Activated naive CD8-positive, alpha-beta T cell treated with anti-CD3 and anti-CD28 coated beads, Interleukin-2, amount 50 U/mL, for 24 hours (primary cell): ENCODE data around the gene ULBP2.
"Not testable (repeated sequence)": the region's sequence is repeated elsewhere in the genome, so short reads cannot be mapped to it uniquely, and the experiment has no call there.

Experiments used
- ATAC-seq: fragments of 150-1000 bp; cut with Tn5 transposase; one replicate; pipeline ENCODE4 v1.10.0; 2021
- DNase-seq: peaks from one replicate; pipeline ENCODE4 v3.0.0; 2021
- H3K27ac Mint-ChIP-seq: one replicate; pipeline ENCODE4 v1.8.0; 2021; ENCODE audit warnings: mild to moderate bottlenecking, mixed read lengths
- H3K27me3 Mint-ChIP-seq: one replicate; pipeline ENCODE4 v1.8.0; 2021; ENCODE audit warnings: mixed read lengths
- H3K36me3 Mint-ChIP-seq: one replicate; pipeline ENCODE4 v1.8.0; 2021; ENCODE audit warnings: low read depth, mixed read lengths
- H3K4me1 Mint-ChIP-seq: one replicate; pipeline ENCODE4 v1.8.0; 2021; ENCODE audit warnings: mixed read lengths
- H3K4me3 Mint-ChIP-seq: one replicate; pipeline ENCODE4 v1.8.0; 2021; ENCODE audit warnings: mild to moderate bottlenecking, moderate library complexity, mixed read lengths
- H3K9me3 Mint-ChIP-seq: one replicate; pipeline ENCODE4 v1.8.0; 2021; ENCODE audit warnings: mixed read lengths

The ULBP2 gene

GRCh38 chr6:149945276-149945675, 3.5 kb downstream of the ULBP2 start:
- not testable (repeated sequence) for H3K36me3 Mint-ChIP-seq, DNase-seq, H3K9me3 Mint-ChIP-seq, H3K4me3 Mint-ChIP-seq, H3K27ac Mint-ChIP-seq, ATAC-seq
- H3K27me3 Mint-ChIP-seq: peaks cover 41% of the 10 kb centered on the region
- peaks cover 14% of the 10 kb centered on the region for H3K4me1 Mint-ChIP-seq

- not testable (repeated sequence) for ATAC-seq, H3K4me1 Mint-ChIP-seq, H3K9me3 Mint-ChIP-seq, DNase-seq, H3K36me3 Mint-ChIP-seq, H3K27ac Mint-ChIP-seq, H3K4me3 Mint-ChIP-seq
- H3K27me3 Mint-ChIP-seq: peaks cover 47% of the 10 kb centered on the region
Measured at GRCh38 chr6:149946631-149947030, 4.8 kb downstream of the ULBP2 start.

DNA sequence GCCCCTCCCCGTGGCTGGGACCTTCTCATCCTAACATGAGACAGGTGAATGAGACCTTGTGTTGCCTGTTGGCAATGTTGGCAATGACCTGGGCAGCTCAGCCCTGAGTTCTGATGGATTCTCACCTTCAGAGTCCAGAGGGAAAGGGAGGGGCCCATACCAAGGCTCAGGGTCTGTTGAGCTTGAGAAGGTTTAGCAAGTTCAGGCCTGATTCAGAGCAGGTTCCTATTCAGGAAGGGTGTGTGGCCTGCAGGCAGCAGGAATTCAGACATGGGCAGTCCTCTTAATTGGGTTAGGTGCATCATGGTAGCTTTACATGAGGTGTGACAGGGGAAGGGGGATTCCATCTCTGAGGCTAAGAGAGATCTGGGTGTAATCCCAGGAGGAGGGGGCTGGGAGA, 5.7 kb downstream of the ULBP2 start:
- not testable (repeated sequence) for H3K27ac Mint-ChIP-seq, H3K4me1 Mint-ChIP-seq, H3K9me3 Mint-ChIP-seq, H3K36me3 Mint-ChIP-seq, ATAC-seq, H3K4me3 Mint-ChIP-seq, DNase-seq
- peaks cover 49% of the 10 kb centered on the region for H3K27me3 Mint-ChIP-seq

- Mint-ChIP-seq H3K36me3 (no peaks in the 10 kb centered on the region), H3K4me1 (no peaks in the 10 kb centered on the region), H3K27ac (no peak overlapping the region), H3K9me3 (no peaks in the 10 kb centered on the region), H3K4me3 (no peak overlapping the region), H3K27me3 (peaks cover 52% of the 10 kb centered on the region)
- DNase-seq (no peak), ATAC-seq (no peak)
Measured at GRCh38 chr6:149948011-149948410, 6.2 kb downstream of the ULBP2 start.

DNA sequence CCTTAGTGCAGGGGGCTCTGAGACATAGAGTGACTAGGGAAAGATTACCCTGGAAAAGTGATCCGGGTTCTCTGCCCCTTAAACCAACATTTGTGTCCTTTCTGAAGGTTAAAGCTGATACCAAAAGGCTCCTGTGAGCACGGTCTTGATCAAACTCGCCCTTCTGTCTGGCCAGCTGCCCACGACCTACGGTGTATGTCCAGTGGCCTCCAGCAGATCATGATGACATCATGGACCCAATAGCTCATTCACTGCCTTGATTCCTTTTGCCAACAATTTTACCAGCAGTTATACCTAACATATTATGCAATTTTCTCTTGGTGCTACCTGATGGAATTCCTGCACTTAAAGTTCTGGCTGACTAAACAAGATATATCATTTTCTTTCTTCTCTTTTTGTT, 6.8 kb downstream of the ULBP2 start:
- Mint-ChIP-seq H3K36me3 (no peaks in the 10 kb centered on the region), H3K4me1 (no peaks in the 10 kb centered on the region), H3K9me3 (no peaks in the 10 kb centered on the region), H3K27me3 (peaks cover 56% of the 10 kb centered on the region), H3K27ac (no peak overlapping the region), H3K4me3 (no peak overlapping the region)
- no peak for DNase-seq
- no peak for ATAC-seq

DNA sequence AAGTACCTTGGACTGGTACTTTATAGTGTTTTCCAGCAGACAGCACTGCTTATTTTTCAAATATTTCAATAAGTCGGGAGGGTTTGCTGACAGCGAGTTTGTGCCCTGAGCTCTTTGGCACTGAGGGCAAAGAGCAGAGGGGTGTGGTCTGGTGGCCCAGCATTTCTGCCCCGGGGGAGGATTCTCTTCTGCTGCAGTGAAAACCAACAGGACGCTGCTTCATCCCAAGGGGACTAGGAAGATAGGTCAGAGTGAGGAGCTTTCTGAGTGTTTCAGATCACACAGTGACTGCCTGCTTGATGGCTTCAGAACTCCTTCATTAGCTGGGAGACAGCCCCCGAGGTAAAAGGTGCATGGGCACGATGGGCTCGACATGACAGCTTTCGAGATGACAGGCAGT, 8.6 kb downstream of the ULBP2 start:
- no peak for ATAC-seq
- Mint-ChIP-seq H3K4me3 (no peak overlapping the region), H3K9me3 (no peaks in the 10 kb centered on the region), H3K27ac (no peak overlapping the region), H3K36me3 (no peaks in the 10 kb centered on the region), H3K27me3 (peaks cover 60% of the 10 kb centered on the region), H3K4me1 (peaks cover 5% of the 10 kb centered on the region)
- DNase-seq: no peak

DNA sequence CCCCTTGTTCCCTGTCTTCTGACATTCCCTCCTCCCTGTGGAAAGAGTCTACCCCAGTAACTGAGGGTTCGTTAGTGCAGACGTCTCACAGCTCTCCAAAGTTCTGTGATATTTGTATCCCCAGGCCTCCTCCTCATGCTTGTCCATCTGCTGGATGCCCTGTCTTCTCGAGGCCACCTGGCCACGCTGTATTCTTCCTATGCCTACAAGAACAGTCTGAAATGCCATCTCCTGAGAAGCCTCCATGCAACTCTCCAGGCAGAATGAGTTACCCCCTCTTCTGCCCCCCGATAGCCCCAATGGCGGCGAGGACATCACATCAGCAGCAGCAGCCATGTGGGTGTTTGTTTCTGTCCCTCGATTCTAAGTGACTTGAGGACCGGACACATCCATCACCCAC, 9.3 kb downstream of the ULBP2 start:
- Mint-ChIP-seq H3K9me3 (no peaks in the 10 kb centered on the region), H3K4me3 (no peak overlapping the region), H3K27ac (no peak overlapping the region), H3K4me1 (peaks cover 7% of the 10 kb centered on the region), H3K27me3 (peaks cover 67% of the 10 kb centered on the region), H3K36me3 (no peaks in the 10 kb centered on the region)
- DNase-seq (no peak), ATAC-seq (no peak)

GRCh38 chr6:149951626-149952025, 9.8 kb downstream of the ULBP2 start:
- Mint-ChIP-seq H3K27me3 (peaks cover 67% of the 10 kb centered on the region), H3K36me3 (no peaks in the 10 kb centered on the region), H3K27ac (no peak overlapping the region), H3K4me3 (no peak overlapping the region), H3K4me1 (peaks cover 7% of the 10 kb centered on the region), H3K9me3 (no peaks in the 10 kb centered on the region)
- no peak for DNase-seq
- no peak for ATAC-seq

- not testable (repeated sequence) for ATAC-seq, H3K9me3 Mint-ChIP-seq, H3K36me3 Mint-ChIP-seq, H3K27ac Mint-ChIP-seq, H3K4me1 Mint-ChIP-seq, H3K4me3 Mint-ChIP-seq, DNase-seq
- H3K27me3 Mint-ChIP-seq: peaks cover 78% of the 10 kb centered on the region
Measured at GRCh38 chr6:149953390-149953789, 11.6 kb downstream of the ULBP2 start.

DNA sequence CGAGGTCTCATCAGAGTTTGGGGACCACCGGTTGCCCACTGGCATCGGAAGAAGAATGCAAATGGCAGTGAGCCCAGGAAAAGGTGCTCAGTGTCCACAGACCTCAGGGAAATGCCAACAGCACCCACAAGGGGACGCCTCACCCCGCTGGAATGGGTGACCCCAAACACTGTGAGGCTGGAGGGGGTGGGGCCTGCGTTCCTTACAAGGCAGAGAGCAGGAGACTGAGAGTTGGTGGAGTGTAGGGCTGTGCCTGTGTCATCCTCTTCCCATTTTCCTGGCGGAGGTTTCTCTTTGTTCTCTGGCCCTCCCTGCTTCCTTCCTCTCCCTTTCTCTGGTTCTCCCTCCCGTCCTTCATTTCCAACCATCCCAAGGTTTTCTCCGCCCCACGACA, 12.1 kb downstream of the ULBP2 start:
- ATAC-seq: peak; percentile 88
- H3K36me3 Mint-ChIP-seq, H3K27ac Mint-ChIP-seq, DNase-seq, H3K4me3 Mint-ChIP-seq, H3K9me3 Mint-ChIP-seq, H3K4me1 Mint-ChIP-seq: not testable (repeated sequence)
- peaks cover 82% of the 10 kb centered on the region for H3K27me3 Mint-ChIP-seq

DNA sequence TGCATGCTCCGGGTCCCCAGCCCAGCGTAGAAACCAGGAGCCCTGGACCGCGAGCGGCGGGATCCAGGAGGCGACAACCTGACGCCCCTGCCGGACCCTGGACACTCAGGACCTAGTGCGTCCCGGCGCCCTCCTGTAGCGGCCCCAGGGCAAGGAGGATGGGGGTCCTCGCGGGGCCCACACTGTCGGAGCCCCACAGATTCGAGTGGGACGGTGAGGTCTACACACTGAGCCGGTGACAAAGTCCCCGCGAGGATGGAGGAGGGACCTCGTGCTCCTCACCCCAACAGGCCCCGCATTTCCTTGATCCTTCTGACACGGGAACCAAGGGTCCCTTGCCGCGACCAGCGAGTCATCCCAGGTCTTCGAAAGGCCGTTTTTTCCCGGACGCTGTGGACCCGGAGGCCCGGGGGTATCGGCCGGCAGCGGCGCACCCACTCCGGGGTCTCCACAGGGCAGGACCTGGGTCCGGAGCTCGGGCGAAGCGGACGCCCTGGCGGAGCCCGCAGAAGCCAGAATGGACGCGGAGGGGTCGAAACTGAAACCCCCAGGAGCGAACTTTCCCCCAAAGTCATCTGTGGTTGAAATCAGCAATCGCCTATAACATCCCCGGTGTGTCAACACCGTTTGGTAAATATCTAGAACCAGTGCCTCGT, 12.6 kb downstream of the ULBP2 start:
- H3K27ac Mint-ChIP-seq, H3K36me3 Mint-ChIP-seq, ATAC-seq, H3K9me3 Mint-ChIP-seq, H3K4me3 Mint-ChIP-seq, DNase-seq, H3K4me1 Mint-ChIP-seq: not testable (repeated sequence)
- H3K27me3 Mint-ChIP-seq: peaks cover 83% of the 10 kb centered on the region

DNA sequence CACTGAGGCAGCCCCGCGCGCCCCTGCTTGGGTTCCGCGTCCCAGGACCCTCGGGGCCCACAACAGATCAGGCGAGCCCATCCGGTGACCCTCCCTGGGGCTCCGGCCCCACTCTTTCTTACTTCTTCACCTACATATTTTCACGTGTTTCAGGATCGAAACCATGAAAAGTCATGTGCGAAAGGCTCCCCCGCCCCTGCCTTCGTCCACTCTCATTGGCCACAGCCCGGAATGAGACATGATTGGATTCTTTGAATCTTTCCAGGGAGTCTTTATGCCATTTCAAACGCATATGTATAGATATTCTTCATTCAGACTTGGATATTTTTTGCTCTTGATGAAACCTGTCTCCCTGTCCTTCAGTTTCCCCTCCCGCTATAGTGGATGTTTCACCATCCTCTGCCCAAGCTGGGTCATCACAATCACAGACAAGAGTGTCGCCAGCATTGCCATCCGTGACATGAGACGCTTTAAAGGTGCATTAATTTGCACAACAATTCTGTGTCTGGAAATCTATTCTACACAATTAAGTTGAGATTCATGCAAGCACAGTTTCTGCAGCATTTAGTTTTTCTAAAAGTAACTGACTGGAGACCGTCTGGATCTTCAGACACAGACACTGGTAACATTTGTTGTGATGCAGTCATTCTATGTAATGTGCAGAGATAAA, 13.3 kb downstream of the ULBP2 start:
- not testable (repeated sequence) for H3K27ac Mint-ChIP-seq, H3K9me3 Mint-ChIP-seq
- H3K4me3 Mint-ChIP-seq: peak overlapping the region; percentile 15

GRCh38 chr6:149955654-149956317, 14.0 kb downstream of the ULBP2 start:
- H3K27ac Mint-ChIP-seq: not testable (repeated sequence)
- peaks cover 83% of the 10 kb centered on the region for H3K27me3 Mint-ChIP-seq

More for the DNA sequence above, 13.3 kb downstream of the ULBP2 start:
- not testable (repeated sequence) for H3K36me3 Mint-ChIP-seq, DNase-seq, ATAC-seq
- Mint-ChIP-seq H3K4me1 (peaks cover 11% of the 10 kb centered on the region), H3K27me3 (peaks cover 83% of the 10 kb centered on the region)

DNA sequence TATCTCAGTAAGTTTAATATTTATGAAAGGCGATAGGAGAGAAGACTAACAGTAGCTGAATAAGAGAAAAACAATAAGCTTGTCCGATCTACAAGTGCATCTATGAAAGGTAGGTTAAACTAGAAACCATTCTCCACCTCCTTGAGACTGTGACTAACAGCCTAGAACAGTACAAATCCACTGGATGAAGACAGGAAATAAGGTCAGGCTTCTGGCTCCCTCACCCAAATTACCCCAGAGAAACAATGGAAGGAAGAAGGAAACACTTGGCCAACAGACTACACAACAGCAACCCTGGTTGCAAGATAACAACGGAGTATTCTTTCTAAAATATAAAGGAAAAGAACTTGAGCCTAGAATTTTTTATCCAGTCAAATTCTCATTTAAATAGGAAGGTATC, 16.3 kb downstream of the ULBP2 start:
- ATAC-seq, H3K9me3 Mint-ChIP-seq: not testable (repeated sequence)
- H3K27me3 Mint-ChIP-seq: peaks cover 83% of the 10 kb centered on the region

More at GRCh38 chr6:149955654-149956317, 14.0 kb downstream of the ULBP2 start:
- not testable (repeated sequence) for H3K36me3 Mint-ChIP-seq, ATAC-seq, DNase-seq, H3K9me3 Mint-ChIP-seq, H3K4me3 Mint-ChIP-seq
- H3K4me1 Mint-ChIP-seq: peaks cover 11% of the 10 kb centered on the region

DNA sequence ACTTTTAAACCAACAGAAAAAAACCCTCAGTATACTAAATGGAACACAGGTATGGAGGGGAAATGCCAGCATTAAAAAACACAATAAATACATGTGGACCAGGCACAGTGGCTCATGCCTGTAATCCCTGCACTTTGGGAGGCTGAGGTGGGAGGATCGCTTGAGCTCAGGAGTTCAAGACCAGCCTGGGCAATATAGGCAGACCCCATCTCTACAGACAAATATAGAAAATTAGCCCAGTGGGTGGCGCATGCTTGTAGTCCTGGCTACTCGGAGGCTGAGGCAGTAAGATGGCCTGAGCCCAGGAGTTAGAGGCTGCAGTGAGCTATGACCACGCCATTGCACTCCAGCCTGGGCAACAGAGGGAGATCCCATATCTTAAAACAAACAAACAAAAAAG, 18.0 kb downstream of the ULBP2 start:
- Mint-ChIP-seq H3K4me1 (peaks cover 32% of the 10 kb centered on the region), H3K27me3 (peaks cover 93% of the 10 kb centered on the region)
- not testable (repeated sequence) for H3K9me3 Mint-ChIP-seq, ATAC-seq, H3K36me3 Mint-ChIP-seq, H3K4me3 Mint-ChIP-seq, H3K27ac Mint-ChIP-seq, DNase-seq

More for the DNA sequence above, 16.3 kb downstream of the ULBP2 start:
- H3K4me1 Mint-ChIP-seq: peaks cover 16% of the 10 kb centered on the region
- H3K36me3 Mint-ChIP-seq, H3K4me3 Mint-ChIP-seq, H3K27ac Mint-ChIP-seq, DNase-seq: not testable (repeated sequence)
